Measurements from ENCODE around the gene GDF7.

GDF7 gene

GRCh38 chr2:20629181-20629580 is 37.8 kb upstream of the GDF7 start:
- no peak for FAIRE-seq

GRCh38 chr2:20629581-20630171 is 37.3 kb upstream of the GDF7 start:
- FAIRE-seq (peak; percentile 23), DNase-seq (ENCODE audit: low spot score) (no peak)

More at GRCh38 chr2:20629181-20629580, 37.8 kb upstream of the GDF7 start:
- DNase-seq (ENCODE audit: low spot score) = no peak

GRCh38 chr2:20630967-20631366 is 36.0 kb upstream of the GDF7 start:
- FAIRE-seq = no peak

GRCh38 chr2:20631617-20632307 is 35.2 kb upstream of the GDF7 start:
- DNase-seq (ENCODE audit: low spot score) = no peak
- peak; percentile 42 for FAIRE-seq

More at GRCh38 chr2:20630967-20631366, 36.0 kb upstream of the GDF7 start:
- no peak for DNase-seq (ENCODE audit: low spot score)

- FAIRE-seq (no peak), DNase-seq (ENCODE audit: low spot score) (no peak)
Observed at GRCh38 chr2:20632446-20632990, 34.4 kb upstream of the GDF7 start.

GRCh38 chr2:20633001-20633400 is 33.9 kb upstream of the GDF7 start:
- DNase-seq (ENCODE audit: low spot score) (no peak), FAIRE-seq (no peak)

- DNase-seq (ENCODE audit: low spot score) (peak; percentile 47), FAIRE-seq (peak; percentile 88)
Observed at GRCh38 chr2:20633794-20634506, 33.0 kb upstream of the GDF7 start.

GRCh38 chr2:20634507-20635112 is 32.3 kb upstream of the GDF7 start:
- DNase-seq (ENCODE audit: low spot score) (peak; percentile 59), FAIRE-seq (no peak)

- no peak for DNase-seq (ENCODE audit: low spot score)
- FAIRE-seq = no peak
Observed at GRCh38 chr2:20635113-20635510, 31.8 kb upstream of the GDF7 start.

GRCh38 chr2:20635675-20636584 is 31.0 kb upstream of the GDF7 start:
- DNase-seq (ENCODE audit: low spot score) = peak; percentile 88
- no peak for FAIRE-seq

GRCh38 chr2:20637147-20637546 is 29.8 kb upstream of the GDF7 start:
- no peak for DNase-seq (ENCODE audit: low spot score)
- no peak for FAIRE-seq

GRCh38 chr2:20638014-20638413 is 28.9 kb upstream of the GDF7 start:
- FAIRE-seq = no peak

GRCh38 chr2:20638646-20639430 is 28.1 kb upstream of the GDF7 start:
- DNase-seq (ENCODE audit: low spot score) = no peak
- FAIRE-seq = no peak

More at GRCh38 chr2:20638014-20638413, 28.9 kb upstream of the GDF7 start:
- DNase-seq (ENCODE audit: low spot score) = no peak

- FAIRE-seq = peak; percentile 46
- no peak for DNase-seq (ENCODE audit: low spot score)
Observed at GRCh38 chr2:20640411-20641122, 26.4 kb upstream of the GDF7 start.

GRCh38 chr2:20641123-20641985 is 25.6 kb upstream of the GDF7 start:
- DNase-seq (ENCODE audit: low spot score) (no peak), FAIRE-seq (peak; percentile 52)

- DNase-seq (ENCODE audit: low spot score) = peak; percentile 91
- peak; percentile 63 for FAIRE-seq
Observed at GRCh38 chr2:20642055-20642971, 24.6 kb upstream of the GDF7 start.

- FAIRE-seq = no peak
Observed at GRCh38 chr2:20643060-20643459, 23.9 kb upstream of the GDF7 start.

More at GRCh38 chr2:20643060-20643459, 23.9 kb upstream of the GDF7 start:
- DNase-seq (ENCODE audit: low spot score) = no peak
